ENCODE results near the gene CD200R1. TPM values are rescaled to one million over a fixed set of nuclear protein-coding genes. Genes with fewer than 3 reads are reported as not detected.

CD200R1 gene
- total and polyA plus RNA-seq, 2 experiments from 2014 or later = 0.18 to 0.28 TPM

DNA sequence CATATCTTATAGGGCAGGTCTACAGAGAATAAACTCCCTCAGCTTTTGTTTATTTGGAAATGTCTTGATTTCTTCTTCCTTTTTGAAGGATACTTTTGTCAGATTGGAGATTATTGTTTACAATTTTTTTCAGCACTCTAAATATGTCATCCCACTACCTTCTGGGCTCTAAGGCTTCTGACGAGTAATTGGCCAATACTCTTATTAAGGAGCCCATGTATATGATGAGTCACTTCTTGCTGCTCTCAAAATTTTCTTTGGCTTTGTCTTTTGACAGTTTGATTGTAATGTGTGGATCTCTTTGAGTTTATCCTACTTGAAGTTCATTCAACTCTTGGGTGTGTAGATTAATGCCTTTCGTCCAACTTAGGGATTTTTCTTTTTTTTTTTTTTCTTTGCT, 99.3 kb downstream of the CD200R1 start:
- H3F3A ChIP-seq (replicated peaks; ENCODE audit: low read depth) = no peaks in the 10 kb centered on the region
- H3K27ac ChIP-seq (ENCODE audit: low read depth) = no peak overlapping the region
- H3K27me3 ChIP-seq (ENCODE audit: insufficient read depth) = no peaks in the 10 kb centered on the region
- H3K4me1 ChIP-seq (ENCODE audit: insufficient read depth) = peaks cover 9% of the 10 kb centered on the region; the same call in 1 of the 2 replicates
- no peaks in the 10 kb centered on the region for H3K9me2 ChIP-seq (ENCODE audit: insufficient read depth)
- no peak for ATAC-seq
- TF ChIP-seq ZNF331 (CRISPR knock-in tag; IDR thresholded peaks at IDR 0.05; ENCODE audit: low read depth) = no peak
- TF ChIP-seq POLR2AphosphoS5 (IDR thresholded peaks at IDR 0.05; ENCODE audit: low read depth) = no peak
- no peak for TF ChIP-seq EZH2phosphoT487 (IDR thresholded peaks at IDR 0.05; ENCODE audit: unreplicated experiment)
- TF ChIP-seq, protein P1, sequence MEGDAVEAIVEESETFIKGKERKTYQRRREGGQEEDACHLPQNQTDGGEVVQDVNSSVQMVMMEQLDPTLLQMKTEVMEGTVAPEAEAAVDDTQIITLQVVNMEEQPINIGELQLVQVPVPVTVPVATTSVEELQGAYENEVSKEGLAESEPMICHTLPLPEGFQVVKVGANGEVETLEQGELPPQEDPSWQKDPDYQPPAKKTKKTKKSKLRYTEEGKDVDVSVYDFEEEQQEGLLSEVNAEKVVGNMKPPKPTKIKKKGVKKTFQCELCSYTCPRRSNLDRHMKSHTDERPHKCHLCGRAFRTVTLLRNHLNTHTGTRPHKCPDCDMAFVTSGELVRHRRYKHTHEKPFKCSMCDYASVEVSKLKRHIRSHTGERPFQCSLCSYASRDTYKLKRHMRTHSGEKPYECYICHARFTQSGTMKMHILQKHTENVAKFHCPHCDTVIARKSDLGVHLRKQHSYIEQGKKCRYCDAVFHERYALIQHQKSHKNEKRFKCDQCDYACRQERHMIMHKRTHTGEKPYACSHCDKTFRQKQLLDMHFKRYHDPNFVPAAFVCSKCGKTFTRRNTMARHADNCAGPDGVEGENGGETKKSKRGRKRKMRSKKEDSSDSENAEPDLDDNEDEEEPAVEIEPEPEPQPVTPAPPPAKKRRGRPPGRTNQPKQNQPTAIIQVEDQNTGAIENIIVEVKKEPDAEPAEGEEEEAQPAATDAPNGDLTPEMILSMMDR (conservative IDR thresholded peaks at IDR 0.05; ENCODE audit: low read depth in 2 of 2) = no peak
- TF ChIP-seq, protein P2, sequence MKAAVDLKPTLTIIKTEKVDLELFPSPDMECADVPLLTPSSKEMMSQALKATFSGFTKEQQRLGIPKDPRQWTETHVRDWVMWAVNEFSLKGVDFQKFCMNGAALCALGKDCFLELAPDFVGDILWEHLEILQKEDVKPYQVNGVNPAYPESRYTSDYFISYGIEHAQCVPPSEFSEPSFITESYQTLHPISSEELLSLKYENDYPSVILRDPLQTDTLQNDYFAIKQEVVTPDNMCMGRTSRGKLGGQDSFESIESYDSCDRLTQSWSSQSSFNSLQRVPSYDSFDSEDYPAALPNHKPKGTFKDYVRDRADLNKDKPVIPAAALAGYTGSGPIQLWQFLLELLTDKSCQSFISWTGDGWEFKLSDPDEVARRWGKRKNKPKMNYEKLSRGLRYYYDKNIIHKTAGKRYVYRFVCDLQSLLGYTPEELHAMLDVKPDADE (IDR thresholded peaks at IDR 0.05) = no peak
- TF ChIP-seq STAT1 (IDR thresholded peaks at IDR 0.05; ENCODE audit: unreplicated experiment) = no peak
- no peak for TF ChIP-seq NANOG (IDR thresholded peaks at IDR 0.05; ENCODE audit: borderline replicate concordance)
- TF ChIP-seq, protein P3, sequence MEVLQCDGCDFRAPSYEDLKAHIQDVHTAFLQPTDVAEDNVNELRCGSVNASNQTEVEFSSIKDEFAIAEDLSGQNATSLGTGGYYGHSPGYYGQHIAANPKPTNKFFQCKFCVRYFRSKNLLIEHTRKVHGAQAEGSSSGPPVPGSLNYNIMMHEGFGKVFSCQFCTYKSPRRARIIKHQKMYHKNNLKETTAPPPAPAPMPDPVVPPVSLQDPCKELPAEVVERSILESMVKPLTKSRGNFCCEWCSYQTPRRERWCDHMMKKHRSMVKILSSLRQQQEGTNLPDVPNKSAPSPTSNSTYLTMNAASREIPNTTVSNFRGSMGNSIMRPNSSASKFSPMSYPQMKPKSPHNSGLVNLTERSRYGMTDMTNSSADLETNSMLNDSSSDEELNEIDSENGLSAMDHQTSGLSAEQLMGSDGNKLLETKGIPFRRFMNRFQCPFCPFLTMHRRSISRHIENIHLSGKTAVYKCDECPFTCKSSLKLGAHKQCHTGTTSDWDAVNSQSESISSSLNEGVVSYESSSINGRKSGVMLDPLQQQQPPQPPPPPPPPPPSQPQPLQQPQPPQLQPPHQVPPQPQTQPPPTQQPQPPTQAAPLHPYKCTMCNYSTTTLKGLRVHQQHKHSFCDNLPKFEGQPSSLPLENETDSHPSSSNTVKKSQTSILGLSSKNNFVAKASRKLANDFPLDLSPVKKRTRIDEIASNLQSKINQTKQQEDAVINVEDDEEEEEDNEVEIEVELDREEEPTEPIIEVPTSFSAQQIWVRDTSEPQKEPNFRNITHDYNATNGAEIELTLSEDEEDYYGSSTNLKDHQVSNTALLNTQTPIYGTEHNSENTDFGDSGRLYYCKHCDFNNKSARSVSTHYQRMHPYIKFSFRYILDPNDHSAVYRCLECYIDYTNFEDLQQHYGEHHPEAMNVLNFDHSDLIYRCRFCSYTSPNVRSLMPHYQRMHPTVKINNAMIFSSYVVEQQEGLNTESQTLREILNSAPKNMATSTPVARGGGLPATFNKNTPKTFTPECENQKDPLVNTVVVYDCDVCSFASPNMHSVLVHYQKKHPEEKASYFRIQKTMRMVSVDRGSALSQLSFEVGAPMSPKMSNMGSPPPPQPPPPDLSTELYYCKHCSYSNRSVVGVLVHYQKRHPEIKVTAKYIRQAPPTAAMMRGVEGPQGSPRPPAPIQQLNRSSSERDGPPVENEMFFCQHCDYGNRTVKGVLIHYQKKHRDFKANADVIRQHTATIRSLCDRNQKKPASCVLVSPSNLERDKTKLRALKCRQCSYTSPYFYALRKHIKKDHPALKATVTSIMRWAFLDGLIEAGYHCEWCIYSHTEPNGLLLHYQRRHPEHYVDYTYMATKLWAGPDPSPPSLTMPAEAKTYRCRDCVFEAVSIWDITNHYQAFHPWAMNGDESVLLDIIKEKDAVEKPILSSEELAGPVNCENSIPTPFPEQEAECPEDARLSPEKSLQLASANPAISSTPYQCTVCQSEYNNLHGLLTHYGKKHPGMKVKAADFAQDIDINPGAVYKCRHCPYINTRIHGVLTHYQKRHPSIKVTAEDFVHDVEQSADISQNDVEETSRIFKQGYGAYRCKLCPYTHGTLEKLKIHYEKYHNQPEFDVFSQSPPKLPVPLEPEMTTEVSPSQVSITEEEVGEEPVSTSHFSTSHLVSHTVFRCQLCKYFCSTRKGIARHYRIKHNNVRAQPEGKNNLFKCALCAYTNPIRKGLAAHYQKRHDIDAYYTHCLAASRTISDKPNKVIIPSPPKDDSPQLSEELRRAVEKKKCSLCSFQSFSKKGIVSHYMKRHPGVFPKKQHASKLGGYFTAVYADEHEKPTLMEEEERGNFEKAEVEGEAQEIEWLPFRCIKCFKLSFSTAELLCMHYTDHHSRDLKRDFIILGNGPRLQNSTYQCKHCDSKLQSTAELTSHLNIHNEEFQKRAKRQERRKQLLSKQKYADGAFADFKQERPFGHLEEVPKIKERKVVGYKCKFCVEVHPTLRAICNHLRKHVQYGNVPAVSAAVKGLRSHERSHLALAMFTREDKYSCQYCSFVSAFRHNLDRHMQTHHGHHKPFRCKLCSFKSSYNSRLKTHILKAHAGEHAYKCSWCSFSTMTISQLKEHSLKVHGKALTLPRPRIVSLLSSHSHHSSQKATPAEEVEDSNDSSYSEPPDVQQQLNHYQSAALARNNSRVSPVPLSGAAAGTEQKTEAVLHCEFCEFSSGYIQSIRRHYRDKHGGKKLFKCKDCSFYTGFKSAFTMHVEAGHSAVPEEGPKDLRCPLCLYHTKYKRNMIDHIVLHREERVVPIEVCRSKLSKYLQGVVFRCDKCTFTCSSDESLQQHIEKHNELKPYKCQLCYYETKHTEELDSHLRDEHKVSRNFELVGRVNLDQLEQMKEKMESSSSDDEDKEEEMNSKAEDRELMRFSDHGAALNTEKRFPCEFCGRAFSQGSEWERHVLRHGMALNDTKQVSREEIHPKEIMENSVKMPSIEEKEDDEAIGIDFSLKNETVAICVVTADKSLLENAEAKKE (CRISPR knock-in tag; IDR thresholded peaks at IDR 0.05) = no peak
- no peak for TF ChIP-seq EZH2 (IDR thresholded peaks at IDR 0.05; ENCODE audit: low read depth, unreplicated experiment)
- TF ChIP-seq ZNF114 (CRISPR knock-in tag; IDR thresholded peaks at IDR 0.05) = no peak
- no peak for TF ChIP-seq CREB1 (CRISPR knock-in tag; IDR thresholded peaks at IDR 0.05; ENCODE audit: low read depth)
- no peak for TF ChIP-seq JUNB (IDR thresholded peaks at IDR 0.05; ENCODE audit: unreplicated experiment)
- TF ChIP-seq, protein P4, sequence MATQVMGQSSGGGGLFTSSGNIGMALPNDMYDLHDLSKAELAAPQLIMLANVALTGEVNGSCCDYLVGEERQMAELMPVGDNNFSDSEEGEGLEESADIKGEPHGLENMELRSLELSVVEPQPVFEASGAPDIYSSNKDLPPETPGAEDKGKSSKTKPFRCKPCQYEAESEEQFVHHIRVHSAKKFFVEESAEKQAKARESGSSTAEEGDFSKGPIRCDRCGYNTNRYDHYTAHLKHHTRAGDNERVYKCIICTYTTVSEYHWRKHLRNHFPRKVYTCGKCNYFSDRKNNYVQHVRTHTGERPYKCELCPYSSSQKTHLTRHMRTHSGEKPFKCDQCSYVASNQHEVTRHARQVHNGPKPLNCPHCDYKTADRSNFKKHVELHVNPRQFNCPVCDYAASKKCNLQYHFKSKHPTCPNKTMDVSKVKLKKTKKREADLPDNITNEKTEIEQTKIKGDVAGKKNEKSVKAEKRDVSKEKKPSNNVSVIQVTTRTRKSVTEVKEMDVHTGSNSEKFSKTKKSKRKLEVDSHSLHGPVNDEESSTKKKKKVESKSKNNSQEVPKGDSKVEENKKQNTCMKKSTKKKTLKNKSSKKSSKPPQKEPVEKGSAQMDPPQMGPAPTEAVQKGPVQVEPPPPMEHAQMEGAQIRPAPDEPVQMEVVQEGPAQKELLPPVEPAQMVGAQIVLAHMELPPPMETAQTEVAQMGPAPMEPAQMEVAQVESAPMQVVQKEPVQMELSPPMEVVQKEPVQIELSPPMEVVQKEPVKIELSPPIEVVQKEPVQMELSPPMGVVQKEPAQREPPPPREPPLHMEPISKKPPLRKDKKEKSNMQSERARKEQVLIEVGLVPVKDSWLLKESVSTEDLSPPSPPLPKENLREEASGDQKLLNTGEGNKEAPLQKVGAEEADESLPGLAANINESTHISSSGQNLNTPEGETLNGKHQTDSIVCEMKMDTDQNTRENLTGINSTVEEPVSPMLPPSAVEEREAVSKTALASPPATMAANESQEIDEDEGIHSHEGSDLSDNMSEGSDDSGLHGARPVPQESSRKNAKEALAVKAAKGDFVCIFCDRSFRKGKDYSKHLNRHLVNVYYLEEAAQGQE (IDR thresholded peaks at IDR 0.05; ENCODE audit: unreplicated experiment) = no peak
- Mint-ChIP-seq H3K36me3 (ENCODE audit: low read depth) (peaks cover 3% of the 10 kb centered on the region; the same call in 2 of the 3 replicates), H3K27ac (no peak overlapping the region), H3K27me3 (ENCODE audit: insufficient read depth, low read depth, poor library complexity) (peaks cover 8% of the 10 kb centered on the region), H3K4me3 (no peak overlapping the region), H3K9me3 (no peaks in the 10 kb centered on the region; the same call in 2 of the 3 replicates), H3K4me1 (peaks cover 14% of the 10 kb centered on the region)
- H3K36me3 ChIP-seq (ENCODE audit: insufficient read depth) = no peaks in the 10 kb centered on the region
- no peaks in the 10 kb centered on the region for H3K79me2 ChIP-seq (replicated peaks; ENCODE audit: insufficient read depth)
- H3K4me3 ChIP-seq = no peak overlapping the region
- no peak overlapping the region for H2AFZ ChIP-seq
- DNase-seq (ENCODE audit: low spot score) = no peak
- H3K4me2 ChIP-seq = no peak overlapping the region
- H4K20me1 ChIP-seq (replicated peaks; ENCODE audit: insufficient read depth) = no peaks in the 10 kb centered on the region

Measured in GM23338 (cell line).